Ureter (tissue), 1 donor: ENCODE measurements around the gene TRIM56. TPM values are rescaled to one million over a fixed set of nuclear protein-coding genes. Genes with fewer than 3 reads are reported as not detected.
"Not testable (repeated sequence)": the region's sequence is repeated elsewhere in the genome, so short reads cannot be mapped to it uniquely, and the experiment has no call there.

Experiments used
- DNase-seq: peaks from one replicate; pipeline ENCODE4 v3.0.0-alpha.2; 2020; ENCODE audit warnings: low spot score
- total RNA-seq: library from RNA; stranded (reverse); gene quantifications from one replicate; pipeline ENCODE4 v1.2.4, GENCODE V29; 2023
- donor health status: DM: yes; HTN: yes; CAD: no.

Gene TRIM56
- total RNA-seq, 1 donor from 2014 or later, result 57.3 TPM

DNA sequence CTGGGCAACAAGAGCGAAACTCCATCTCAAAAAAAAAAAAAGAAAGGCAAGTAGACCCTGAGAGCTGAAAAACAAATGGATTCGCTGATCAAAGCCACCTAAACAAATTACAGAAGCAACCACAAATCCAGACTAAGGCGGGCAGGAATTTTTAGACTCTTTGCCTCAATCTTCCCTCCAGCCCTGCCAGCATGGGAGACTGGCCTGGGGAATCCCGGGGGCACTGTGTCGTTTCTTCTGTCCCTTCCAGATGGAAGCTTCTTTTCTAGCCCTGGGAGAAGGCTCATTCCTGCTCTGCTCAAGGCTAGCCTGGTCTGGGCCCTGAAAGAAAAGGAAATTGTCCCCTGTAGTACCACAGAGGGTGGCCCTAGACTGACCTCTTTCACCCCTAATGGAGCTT lies 26.0 kb downstream of the TRIM56 start:
- no peak for DNase-seq

DNA sequence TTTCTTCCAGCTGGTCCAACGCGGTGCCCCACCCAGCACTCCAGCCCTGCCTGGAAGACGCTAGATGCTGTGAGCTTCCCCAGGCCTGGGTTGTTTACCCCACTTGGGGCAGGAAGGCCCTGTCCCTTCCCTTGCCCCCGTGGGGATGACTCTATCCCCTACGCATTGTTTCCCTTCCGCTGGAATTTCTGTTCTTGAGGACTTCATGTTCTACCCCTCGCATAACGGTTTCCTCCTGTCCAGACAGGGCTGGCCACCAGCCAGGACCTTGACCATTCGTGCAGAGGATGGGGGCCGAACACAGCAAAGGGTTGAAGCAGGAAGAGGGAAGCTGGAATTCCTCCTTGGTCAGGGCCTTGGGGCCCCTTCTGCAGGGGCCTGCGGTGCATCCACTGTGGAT lies 27.0 kb downstream of the TRIM56 start:
- no peak for DNase-seq

DNA sequence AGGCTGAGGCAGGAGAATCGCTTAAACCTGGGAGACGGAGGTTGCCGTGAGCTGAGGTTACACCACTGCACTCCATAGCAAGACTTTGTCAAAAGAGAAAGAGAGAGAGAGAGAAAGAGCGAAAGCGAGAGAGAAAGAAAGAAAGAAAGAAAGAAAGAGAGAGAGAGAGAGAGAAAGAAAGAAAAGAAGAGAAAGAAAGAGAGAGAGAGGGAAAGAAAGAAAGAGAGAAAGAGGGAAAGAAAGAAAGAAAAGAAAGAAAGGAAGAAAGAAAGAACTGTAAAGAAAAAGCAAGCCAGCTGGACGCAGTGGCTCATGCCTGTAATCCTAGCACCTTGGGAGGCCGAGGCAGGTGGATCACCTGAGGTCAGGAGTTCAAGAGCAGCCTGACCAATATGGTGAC lies 27.9 kb downstream of the TRIM56 start:
- DNase-seq, result not testable (repeated sequence)

DNA sequence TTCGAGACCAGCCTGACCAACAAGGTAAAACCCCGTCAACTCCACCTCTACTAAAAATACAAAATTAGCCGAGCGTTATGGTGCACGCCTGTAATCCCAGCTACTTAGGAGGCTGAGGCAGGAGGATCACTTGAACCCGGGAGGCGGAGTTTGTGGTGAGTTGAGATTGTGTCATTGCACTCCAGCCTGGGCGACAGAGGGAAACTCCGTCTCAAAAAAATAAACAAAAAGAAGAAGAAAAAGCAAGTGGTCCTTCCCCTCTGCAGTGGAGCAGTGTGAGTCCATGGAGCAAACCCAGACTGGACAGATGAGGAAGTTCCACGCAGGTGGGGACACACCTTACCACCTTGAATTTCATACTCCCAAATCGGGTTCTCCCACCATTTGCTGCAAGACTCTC lies 28.6 kb downstream of the TRIM56 start:
- DNase-seq, result no peak

DNA sequence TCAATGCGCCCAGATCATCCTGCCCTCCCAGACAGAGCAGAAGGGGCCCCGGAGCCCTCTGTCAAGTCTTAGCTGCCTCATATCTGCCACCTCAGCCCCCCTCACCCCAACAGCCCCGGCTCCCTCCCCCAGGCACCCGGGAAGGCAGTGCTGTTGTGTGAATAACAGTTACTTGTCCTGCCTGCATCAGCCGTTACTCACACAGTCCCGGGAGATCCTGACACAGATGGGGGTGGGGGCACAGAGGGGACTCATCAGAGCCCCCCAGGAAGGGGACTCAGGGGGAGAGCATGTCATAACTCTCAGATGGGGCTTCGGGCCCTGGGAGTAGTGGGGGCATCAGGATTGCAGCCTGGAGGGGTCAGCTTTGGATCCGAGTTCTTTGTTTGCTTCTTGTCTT lies 29.2 kb downstream of the TRIM56 start:
- DNase-seq, result no peak

DNA sequence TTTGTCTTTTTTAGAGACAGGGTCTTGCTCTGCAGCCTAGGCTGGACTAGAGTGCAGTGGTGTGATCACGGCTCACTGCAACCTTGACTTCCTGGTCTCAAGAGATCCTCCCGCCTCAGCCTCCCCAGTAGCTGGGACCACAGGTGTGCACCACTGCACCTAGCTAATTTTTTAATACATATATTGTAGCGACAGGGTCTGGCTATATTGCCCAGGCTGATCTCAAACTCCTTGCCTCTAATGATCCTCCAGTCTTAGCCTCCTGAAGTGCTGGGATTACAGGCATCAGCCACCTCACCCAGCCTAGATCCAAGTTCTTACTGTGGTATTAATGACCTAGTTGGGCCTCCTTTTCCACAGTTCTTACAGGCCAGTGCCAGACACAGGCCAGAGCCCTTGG lies 29.9 kb downstream of the TRIM56 start:
- no peak for DNase-seq

DNA sequence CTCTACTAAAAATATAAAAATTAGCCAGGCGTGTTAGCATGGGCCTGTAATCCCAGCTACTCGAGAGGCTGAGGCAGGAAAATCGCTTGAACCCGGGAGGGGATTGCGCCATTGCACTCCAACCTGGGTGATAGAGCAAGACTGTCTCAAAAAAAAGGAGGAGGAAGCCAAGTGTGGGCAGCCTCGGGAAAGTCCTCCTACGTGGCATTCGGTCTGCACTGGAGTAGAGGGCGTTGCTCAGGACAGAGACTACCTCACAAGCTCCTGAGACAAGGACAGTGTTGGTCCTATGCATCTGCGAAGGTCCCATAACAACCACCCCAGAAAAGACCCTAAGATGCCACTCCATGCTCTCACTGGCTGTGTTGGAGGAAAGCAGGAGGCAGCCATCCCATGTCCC lies 31.6 kb downstream of the TRIM56 start:
- DNase-seq, result no peak

DNA sequence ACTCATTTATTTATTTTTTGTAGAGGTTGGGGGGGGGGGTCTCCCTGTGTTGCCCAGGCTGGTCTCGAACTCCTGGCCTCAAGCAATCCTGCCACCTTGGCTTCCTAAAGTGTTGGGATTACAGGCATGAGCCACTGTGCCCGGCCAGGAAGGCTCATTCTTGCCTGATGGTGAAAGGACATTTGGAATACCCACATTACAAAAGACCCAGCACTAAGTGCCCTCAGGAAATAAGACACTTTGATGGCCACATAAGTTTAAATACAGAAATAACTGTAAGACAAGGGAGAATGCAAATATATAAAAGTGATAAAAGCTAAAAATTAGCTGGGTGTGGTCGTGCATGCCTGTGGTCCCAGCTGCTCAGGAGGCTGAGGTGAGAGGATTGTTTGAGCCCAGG lies 33.6 kb downstream of the TRIM56 start:
- no peak for DNase-seq

DNA sequence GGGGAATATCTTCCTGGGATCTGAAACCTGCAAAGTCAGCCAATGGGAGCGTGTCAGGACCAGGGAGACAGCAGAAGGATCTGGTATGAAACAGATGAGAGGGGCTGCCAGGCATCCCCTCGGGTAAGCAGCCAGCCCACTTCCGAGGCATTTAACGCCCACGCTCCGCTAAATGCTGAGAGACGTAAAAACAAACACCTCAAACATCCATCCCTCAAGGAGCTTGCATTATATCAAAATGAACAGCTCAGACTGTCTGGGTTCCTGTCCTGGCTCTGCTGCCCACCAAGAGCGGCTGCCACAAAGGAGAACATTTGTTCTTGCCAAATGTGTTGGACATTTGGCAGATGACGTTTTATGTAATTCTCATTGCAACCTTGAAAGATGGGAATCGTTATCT lies 34.6 kb downstream of the TRIM56 start:
- no peak for DNase-seq

DNA sequence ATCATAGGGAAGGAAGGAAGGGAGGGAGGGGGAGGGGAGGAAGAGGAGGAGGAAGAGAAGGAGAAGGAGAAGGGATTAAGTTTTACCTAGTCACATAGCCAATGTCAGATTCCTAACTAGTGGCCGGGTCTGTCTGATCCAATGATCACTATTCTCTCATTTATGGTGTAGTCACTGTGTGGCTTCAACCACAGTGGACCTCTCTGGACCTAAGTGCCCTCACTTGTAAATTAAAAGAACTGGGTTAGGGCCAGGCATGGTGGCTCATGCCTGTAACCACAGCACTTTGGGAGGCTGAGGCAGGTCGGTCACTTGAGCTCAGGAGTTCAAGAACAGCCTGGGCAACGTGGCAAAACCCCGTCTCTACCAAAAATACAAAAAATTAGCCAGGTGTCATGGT lies 35.0 kb downstream of the TRIM56 start:
- no peak for DNase-seq

DNA sequence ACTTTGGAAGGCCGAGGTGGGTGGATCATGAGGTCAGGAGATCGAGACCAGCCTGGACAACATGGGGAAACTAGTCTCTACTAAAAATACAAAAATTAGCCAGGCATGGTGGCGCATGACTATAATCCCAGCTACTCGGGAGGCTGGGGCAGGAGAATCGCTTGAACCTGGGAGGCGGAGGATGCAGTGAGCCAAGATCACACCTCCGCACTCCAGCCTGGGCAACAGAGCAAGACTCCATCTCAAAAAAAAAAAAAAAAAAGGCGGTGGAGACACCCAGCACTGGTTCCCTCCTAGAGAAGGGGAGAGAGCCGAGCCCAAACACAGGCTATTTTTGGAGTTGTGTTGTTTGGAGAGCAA lies 36.3 kb downstream of the TRIM56 start:
- DNase-seq, result not testable (repeated sequence)

DNA sequence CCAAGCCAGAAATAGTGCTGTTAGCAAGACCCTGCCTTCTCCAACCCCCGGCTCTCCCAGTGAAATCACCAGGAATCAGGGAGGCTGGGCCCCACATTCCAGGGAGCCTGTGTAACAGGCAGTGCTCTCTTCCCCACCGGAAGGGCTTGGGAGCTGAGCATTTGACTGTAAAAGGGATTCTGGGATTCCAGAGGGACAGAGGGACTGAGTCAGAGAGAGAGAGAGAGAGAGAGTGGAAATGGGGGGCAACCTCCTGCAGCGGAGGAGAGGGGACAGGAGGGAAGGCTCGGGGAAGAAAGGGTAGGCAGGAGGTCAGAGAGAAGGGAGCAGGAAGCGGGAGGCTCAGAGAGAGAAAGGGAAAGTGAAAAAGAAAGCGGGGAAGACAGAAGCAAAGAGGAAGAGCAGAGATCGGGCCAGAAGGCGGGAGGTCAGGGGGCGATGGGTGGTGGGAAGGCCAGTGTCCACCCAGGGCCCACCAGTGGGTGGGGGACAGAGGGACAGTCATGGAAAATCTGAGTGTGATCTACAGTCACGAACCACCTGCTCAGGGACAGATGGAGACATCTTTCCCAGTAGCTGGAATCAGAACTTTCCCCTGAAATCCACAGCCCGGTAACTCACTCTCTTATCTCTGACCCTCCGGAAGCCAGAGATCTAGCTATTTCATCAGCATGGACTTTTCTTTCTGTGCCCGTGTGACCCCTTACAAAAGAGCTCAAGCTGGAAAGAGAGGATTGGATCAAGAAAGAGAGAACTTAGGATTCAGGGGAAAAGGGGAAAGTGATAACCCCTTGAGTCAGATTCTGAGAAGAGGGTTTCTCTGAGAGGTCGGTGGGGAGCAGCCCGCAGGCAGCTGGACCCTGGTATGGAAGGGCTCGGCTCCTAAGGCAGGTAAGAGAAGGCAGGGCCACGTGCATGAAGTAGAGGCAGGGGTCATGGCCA lies 37.0 kb downstream of the TRIM56 start:
- peak; percentile 86 for DNase-seq

DNA sequence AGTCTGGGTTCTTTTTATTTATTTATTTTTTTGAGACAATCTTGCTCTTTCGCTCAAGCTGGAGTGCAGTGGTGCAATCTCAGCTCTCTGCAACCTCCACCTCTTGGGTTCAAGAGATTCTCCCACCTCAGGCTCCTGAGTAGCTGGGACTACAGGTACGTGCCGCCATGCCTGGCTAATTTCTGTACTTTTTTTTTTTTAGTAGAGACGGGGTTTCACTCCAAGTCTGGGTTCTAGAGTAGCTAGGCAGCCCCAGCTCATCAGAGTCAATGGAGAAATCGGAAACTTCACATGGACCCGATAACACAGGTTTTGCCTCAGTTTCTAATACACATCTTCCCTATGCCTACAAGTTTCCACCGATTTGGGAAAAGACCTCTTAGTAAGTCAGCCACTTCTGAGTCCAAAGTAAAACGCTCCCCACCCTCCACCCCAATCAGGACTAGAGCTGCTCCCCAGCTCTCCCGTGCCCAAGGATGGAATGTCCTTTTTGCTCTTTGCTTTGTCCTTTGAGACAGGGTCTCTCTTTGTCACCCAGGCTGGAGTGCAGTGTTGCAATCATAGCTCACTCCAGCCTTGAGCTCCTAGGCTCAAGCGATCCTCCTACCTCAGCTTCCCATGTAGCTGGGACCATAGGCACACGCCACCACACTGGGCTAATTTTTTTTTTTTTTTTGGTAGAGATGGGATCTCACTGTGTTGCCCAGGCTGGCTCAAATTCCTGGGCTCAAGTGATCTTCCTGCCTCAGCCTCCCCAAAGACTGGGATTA lies 37.8 kb downstream of the TRIM56 start:
- DNase-seq, result no peak

DNA sequence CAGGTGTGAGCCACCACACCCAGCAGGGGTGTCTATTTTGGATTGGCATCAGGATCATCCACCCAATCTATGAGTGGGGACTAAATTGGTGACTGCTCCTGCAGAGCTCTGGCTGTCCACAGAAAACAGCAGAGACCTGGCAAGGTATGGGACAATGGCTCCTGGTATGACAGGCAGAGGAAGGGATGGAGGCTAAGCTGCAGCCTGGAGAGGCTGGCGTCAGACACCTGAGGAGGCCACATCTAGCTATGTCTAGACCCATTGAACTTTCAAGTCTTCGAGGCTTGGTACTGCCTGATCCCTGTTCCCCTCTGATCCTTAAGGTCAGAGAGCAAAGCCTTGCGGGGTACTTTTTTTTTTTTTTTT lies 38.4 kb downstream of the TRIM56 start:
- DNase-seq, result no peak

DNA sequence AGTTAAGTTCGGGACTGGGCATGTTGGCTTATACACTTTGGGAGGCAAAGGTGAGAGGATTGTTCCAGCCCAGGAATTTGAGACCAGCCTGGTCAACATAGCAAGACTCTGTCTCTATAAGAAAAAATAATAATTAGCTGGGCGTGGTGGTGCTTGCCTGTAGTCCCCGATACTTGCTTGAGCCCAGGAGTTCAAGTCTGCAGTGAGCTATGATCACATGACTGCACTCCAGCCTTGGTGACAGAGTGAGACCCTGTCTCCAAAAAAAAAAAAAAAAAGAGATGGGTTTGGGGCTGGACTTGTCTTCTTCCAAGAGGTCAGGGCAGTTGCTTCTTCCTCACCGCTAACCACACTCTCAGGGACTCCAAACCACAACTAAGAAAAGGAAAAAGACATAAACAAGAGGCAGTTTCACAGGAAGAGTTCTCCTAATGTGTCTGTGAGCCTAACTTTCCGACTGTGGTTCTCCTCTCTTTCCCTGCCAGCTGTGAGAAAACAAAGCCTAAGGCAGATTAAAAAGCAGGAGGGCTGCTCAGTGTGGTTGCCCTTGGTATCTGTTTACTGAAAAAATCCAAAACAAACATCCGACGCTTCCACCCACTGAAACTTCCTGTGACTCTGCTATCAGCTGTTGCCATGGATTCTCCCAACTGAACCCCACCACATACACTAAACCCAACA lies 39.2 kb downstream of the TRIM56 start:
- DNase-seq, result no peak

DNA sequence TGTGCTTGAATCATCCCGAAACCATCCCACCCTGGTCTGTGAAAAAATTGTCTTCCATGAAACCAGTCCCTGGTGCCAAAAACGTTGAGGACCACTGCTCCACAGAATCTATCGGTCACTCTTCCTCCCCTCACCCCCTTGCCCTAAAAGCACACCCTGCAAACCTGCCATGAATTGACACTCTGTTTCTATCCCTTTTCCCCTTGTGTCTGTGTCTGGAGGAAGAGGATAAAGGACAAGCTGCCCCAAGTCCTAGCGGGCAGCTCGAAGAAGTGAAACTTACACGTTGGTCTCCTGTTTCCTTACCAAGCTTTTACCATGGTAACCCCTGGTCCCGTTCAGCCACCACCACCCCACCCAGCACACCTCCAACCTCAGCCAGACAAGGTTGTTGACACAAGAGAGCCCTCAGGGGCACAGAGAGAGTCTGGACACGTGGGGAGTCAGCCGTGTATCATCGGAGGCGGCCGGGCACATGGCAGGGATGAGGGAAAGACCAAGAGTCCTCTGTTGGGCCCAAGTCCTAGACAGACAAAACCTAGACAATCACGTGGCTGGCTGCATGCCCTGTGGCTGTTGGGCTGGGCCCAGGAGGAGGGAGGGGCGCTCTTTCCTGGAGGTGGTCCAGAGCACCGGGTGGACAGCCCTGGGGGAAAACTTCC lies 40.8 kb downstream of the TRIM56 start:
- DNase-seq, result peak; percentile 76

DNA sequence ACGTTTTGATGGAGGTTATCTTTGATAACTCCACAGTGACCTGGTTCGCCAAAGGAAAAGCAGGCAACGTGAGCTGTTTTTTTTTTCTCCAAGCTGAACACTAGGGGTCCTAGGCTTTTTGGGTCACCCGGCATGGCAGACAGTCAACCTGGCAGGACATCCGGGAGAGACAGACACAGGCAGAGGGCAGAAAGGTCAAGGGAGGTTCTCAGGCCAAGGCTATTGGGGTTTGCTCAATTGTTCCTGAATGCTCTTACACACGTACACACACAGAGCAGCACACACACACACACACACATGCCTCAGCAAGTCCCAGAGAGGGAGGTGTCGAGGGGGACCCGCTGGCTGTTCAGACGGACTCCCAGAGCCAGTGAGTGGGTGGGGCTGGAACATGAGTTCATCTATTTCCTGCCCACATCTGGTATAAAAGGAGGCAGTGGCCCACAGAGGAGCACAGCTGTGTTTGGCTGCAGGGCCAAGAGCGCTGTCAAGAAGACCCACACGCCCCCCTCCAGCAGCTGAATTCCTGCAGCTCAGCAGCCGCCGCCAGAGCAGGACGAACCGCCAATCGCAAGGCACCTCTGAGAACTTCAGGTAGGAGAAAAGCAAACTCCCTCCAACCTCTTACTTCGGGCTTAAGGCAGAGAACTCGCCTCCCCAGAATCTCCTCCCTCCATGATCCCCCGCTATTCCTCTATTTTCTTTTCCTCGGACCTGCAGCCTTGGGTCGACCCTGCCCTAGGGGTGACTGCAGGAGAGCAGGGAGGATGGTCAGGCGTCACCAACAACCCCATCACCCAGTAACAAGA lies 41.6 kb downstream of the TRIM56 start, which contains the start of gene SERPINE1:
Gene SERPINE1 (plus strand): TSS at position 454 of the 809 bp plus-strand sequence. CDS start 1,290 bp downstream, outside the sequence.
- DNase-seq, result peak; percentile 94

DNA sequence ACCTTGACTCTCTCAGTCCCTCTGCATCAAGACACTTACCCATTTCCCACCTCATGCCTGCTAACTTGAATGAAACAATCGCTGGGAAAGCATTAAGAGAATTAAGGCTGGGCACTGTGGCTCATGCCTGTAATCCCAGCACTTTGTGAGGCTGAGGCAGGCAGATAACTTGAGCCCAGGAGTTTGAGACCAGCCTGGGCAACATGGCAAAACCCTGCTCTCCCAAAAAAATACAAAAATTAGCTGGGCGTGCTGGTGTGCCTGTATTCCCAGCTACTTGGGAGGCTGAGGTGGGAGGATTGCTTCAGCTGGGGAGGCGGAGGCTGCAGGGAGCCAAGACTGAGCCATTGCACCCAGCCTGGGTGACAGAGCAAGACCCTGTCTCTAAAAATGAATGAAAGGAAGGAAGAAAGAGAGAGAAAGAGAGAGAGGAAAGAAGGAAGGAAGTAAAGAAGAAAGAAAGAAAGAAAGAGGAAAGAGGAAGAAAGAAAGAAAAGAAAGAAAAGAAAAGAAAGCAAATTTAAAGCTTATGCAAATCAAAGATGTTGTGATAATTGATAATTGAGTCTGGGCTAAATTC lies 42.3 kb downstream of the TRIM56 start:
- no peak for DNase-seq

DNA sequence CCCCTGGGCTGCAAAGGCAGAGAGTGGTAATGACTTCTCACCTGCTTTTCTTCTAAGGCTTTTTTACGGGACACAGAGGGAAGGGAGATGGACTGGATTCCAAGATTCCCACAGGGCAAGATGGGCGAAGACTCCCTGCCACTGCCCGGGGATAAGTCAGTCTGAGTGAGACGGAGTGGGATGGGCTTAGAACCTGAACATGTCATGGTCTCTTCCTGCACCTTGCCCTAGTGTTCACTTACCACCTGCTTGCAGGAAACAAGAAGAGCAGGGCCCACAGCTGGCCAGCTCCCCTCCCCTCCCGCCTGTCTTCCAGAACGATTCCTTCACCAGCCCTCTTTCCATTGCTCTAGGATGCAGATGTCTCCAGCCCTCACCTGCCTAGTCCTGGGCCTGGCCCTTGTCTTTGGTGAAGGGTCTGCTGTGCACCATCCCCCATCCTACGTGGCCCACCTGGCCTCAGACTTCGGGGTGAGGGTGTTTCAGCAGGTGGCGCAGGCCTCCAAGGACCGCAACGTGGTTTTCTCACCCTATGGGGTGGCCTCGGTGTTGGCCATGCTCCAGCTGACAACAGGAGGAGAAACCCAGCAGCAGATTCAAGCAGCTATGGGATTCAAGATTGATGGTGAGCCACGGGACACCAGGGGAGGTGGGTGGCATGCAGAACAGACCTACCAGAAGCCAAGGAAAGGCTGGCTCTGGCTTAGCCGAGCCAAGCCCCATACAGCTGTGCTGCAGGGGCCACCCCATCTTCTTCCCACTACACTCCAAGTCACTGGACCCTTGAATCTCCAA lies 43.0 kb downstream of the TRIM56 start:
- DNase-seq, result no peak

DNA sequence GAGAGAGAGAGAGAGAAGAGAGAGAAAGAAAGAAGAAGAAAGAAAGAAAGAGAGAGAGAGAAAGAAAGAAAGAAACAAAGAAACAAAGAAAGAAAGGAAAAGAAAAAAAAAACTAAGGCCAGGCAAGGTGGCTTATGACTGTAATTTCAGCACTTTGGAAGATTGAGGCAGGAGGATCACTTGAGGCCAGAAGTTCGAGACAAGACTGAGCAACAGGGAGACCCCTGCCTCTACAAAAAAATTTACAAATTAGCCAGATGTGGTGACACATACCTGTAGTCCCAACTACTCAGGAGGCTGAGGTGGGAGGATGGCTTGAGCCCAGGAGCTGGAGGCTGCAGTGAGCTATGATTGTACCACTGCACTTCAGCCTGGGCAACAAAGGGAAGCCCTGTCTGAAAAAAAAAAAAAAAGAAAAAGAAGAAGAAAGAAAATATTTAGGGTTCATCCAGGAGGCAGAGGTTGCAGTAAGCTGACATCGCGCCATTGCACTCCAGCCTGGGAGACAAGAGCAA lies 44.4 kb downstream of the TRIM56 start:
- no peak for DNase-seq
